Neuronal stem cell (in vitro differentiated cells): Measurements from ENCODE around the gene ATP6V1G2.
A peak's percentile ranks its signal among the peaks of the same experiment; 100 is the strongest.

Experiments used
- DNase-seq: peaks from one replicate; pipeline ENCODE4 v3.0.0-alpha.2; 2013; ENCODE audit warnings: low spot score
- H2AFZ ChIP-seq: one replicate; pipeline ENCODE4 v1.6.1; 2013; ENCODE audit warnings: mild to moderate bottlenecking, low read length, inconsistent platforms
- H2AK5ac ChIP-seq: 2 replicates; pipeline ENCODE4 v1.6.1; 2013; ENCODE audit warnings: low read depth, mild to moderate bottlenecking, inconsistent platforms, low read length, moderate library complexity, mixed read lengths
- H2BK120ac ChIP-seq: 2 replicates; pipeline ENCODE4 v1.6.1; 2013; ENCODE audit warnings: low read depth, mild to moderate bottlenecking, inconsistent platforms, low read length, moderate library complexity, mixed read lengths
- H2BK12ac ChIP-seq: one replicate; pipeline ENCODE4 v1.6.1; 2013; ENCODE audit warnings: low read length, inconsistent platforms
- H2BK15ac ChIP-seq: 2 replicates; pipeline ENCODE4 v1.6.1; 2013; ENCODE audit warnings: mild to moderate bottlenecking, low read length, inconsistent platforms, mixed read lengths
- H2BK5ac ChIP-seq: one replicate; pipeline ENCODE4 v1.6.1; 2013; ENCODE audit warnings: inconsistent platforms, mild to moderate bottlenecking, low read length, moderate library complexity
- H3K14ac ChIP-seq: one replicate; pipeline ENCODE4 v1.6.1; 2013; ENCODE audit warnings: low read length, inconsistent platforms
- H3K18ac ChIP-seq: 2 replicates; pipeline ENCODE4 v1.6.1; 2013; ENCODE audit warnings: low read length, inconsistent platforms
- H3K23ac ChIP-seq: 2 replicates; pipeline ENCODE4 v1.6.1; 2013; ENCODE audit warnings: low read depth, mild to moderate bottlenecking, mixed read lengths, low read length, inconsistent platforms; ENCODE audit not compliant: poor library complexity
- H3K27ac ChIP-seq: replicated peaks from 3 replicates; pipeline ENCODE4 v1.5.1; 2013; ENCODE audit warnings: low read length, inconsistent platforms
- H3K27me3 ChIP-seq, 3 experiments: 2 replicates each; pipeline ENCODE4 v1.6.1; 2013; ENCODE audit warnings: low read length in 3 of 3, mild to moderate bottlenecking in 2 of 3, inconsistent platforms in 1 of 3, low read depth in 1 of 3, mixed read lengths in 1 of 3, moderate library complexity in 1 of 3; ENCODE audit not compliant: control insufficient read depth in 3 of 3, insufficient read depth in 3 of 3
- H3K36me3 ChIP-seq, 2 donors: replicated peaks in 1 of 2; 2 replicates each; pipeline ENCODE4 v1.6.1; 2013; ENCODE audit warnings: low read length in 2 of 2; ENCODE audit not compliant: control insufficient read depth in 2 of 2, insufficient read depth in 2 of 2
- H3K4ac ChIP-seq: 2 replicates; pipeline ENCODE4 v1.6.1; 2013; ENCODE audit warnings: inconsistent platforms, mild to moderate bottlenecking, low read length, moderate library complexity
- H3K4me1 ChIP-seq, 2 donors: 1 replicate in 1 of 2; 2 replicates in 1 of 2; pipeline ENCODE4 v1.6.1; 2013; ENCODE audit warnings: low read length in 2 of 2, low read depth in 1 of 2; ENCODE audit not compliant: control insufficient read depth in 2 of 2, insufficient read depth in 1 of 2
- H3K4me2 ChIP-seq: one replicate; pipeline ENCODE4 v1.6.1; 2013; ENCODE audit warnings: mild to moderate bottlenecking, low read length, inconsistent platforms; ENCODE audit not compliant: insufficient read depth, poor library complexity, severe bottlenecking
- H3K4me3 ChIP-seq, 2 donors: 2 replicates each; pipeline ENCODE4 v1.5.1; 2013; ENCODE audit warnings: low read length in 2 of 2, mild to moderate bottlenecking in 2 of 2, inconsistent platforms in 1 of 2, moderate library complexity in 1 of 2
- H3K79me1 ChIP-seq: one replicate; pipeline ENCODE4 v1.6.1; 2013; ENCODE audit warnings: low read depth, mild to moderate bottlenecking, inconsistent platforms, low read length, moderate library complexity
- H3K9ac ChIP-seq: one replicate; pipeline ENCODE4 v1.6.1; 2013; ENCODE audit warnings: mild to moderate bottlenecking, low read depth, low read length, inconsistent platforms; ENCODE audit not compliant: poor library complexity
- H3K9me3 ChIP-seq, 2 donors: replicated peaks in 1 of 2; 2 replicates each; pipeline versions ENCODE3 to v1.6.1; 2013; ENCODE audit warnings: low read length in 2 of 2, mild to moderate bottlenecking in 2 of 2, inconsistent platforms in 1 of 2, low read depth in 1 of 2, mixed read lengths in 1 of 2, moderate library complexity in 1 of 2; ENCODE audit not compliant: control insufficient read depth in 2 of 2, insufficient read depth in 1 of 2
- H4K8ac ChIP-seq: one replicate; pipeline ENCODE4 v1.6.1; 2013; ENCODE audit warnings: low read depth, mild to moderate bottlenecking, inconsistent platforms, low read length, moderate library complexity
- H4K91ac ChIP-seq: one replicate; pipeline ENCODE4 v1.6.1; 2013; ENCODE audit warnings: low read length, low read depth, mild to moderate bottlenecking, inconsistent platforms; ENCODE audit not compliant: poor library complexity
- WGBS, 2 donors: extraction: QIAGEN DNeasy Blood & Tissue Kit; methylation state at CpG; one replicate each; pipeline ENCODE4 v1.1.7; 2013; ENCODE audit warnings: missing lambda C conversion rate in 2 of 2, mixed read lengths in 1 of 2; ENCODE audit not compliant: insufficient read length in 2 of 2, insufficient replicate concordance in 1 of 2; ENCODE audit errors: extremely low coverage in 2 of 2; 5-methylcytosine and 5-hydroxymethylcytosine counted together

Gene ATP6V1G2

GRCh38 chr6:31531162-31531561 lies 15.2 kb downstream of the ATP6V1G2 start:
- no peak overlapping the region for H2BK12ac ChIP-seq
- H3K79me1 ChIP-seq, result peaks cover 8% of the 10 kb centered on the region
- no peak overlapping the region for H3K27ac ChIP-seq
- H2BK120ac ChIP-seq, result no peak overlapping the region
- H4K91ac ChIP-seq, result no peak overlapping the region
- no peak overlapping the region for H3K23ac ChIP-seq
- H3K4me2 ChIP-seq, result no peak overlapping the region
- H2AFZ ChIP-seq, result no peak overlapping the region
- H3K36me3 ChIP-seq, result peaks cover 54 to 70% of the 10 kb centered on the region in 2 donors
- peaks cover 0 to 2% of the 10 kb centered on the region in 2 donors for H3K4me1 ChIP-seq
- H2BK15ac ChIP-seq, result no peak overlapping the region
- no peak overlapping the region for H3K14ac ChIP-seq
- no peak overlapping the region for H4K8ac ChIP-seq
- no peak for DNase-seq
- H3K4ac ChIP-seq, result no peak overlapping the region
- no peaks in the 10 kb centered on the region for H3K9me3 ChIP-seq
- H2BK5ac ChIP-seq, result no peak overlapping the region
- H2AK5ac ChIP-seq, result no peak overlapping the region
- no peak overlapping the region for H3K4me3 ChIP-seq
- WGBS, 2 donors, result no CpG with 5 or more reads among the region's 7 CpGs
- no peak overlapping the region for H3K18ac ChIP-seq
- no peaks in the 10 kb centered on the region for H3K27me3 ChIP-seq
- H3K9ac ChIP-seq, result no peak overlapping the region

DNA sequence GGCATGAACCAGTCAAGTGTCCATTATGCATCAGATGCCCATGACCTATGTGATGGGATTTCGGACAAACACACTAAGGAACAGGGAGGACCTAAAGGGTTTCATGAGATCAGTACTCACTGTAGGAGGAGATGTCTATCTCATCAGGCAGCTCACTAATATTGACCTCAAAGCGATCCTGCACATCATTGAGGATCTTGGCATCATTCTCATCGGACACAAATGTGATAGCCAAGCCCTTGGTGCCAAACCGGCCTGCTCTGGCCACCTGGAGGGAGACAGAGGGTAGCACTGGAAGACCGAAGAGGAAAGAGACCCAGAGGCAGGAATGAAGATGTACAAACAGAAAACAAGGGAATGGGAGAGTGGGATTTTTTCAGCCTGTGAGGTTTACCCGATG lies 15.7 kb downstream of the ATP6V1G2 start:
- no peak overlapping the region for H2BK5ac ChIP-seq
- H3K4me2 ChIP-seq, result no peak overlapping the region
- no peak overlapping the region for H3K14ac ChIP-seq
- H2AK5ac ChIP-seq, result no peak overlapping the region
- no peak overlapping the region for H2BK15ac ChIP-seq
- peaks cover 0 to 2% of the 10 kb centered on the region in 2 donors for H3K9me3 ChIP-seq
- no peak overlapping the region for H4K91ac ChIP-seq
- H3K23ac ChIP-seq, result no peak overlapping the region
- no peak overlapping the region for H2AFZ ChIP-seq
- no peak overlapping the region for H3K4me3 ChIP-seq
- peaks cover 8% of the 10 kb centered on the region for H3K79me1 ChIP-seq
- no peak for DNase-seq
- H3K27me3 ChIP-seq, result no peaks in the 10 kb centered on the region
- no peak overlapping the region for H3K4ac ChIP-seq
- no peak overlapping the region for H3K27ac ChIP-seq
- no peak overlapping the region for H3K9ac ChIP-seq
- peaks cover 50 to 64% of the 10 kb centered on the region in 2 donors for H3K36me3 ChIP-seq
- peaks cover 0 to 2% of the 10 kb centered on the region in 2 donors for H3K4me1 ChIP-seq
- H2BK120ac ChIP-seq, result no peak overlapping the region
- H4K8ac ChIP-seq, result no peak overlapping the region
- WGBS, 2 donors, result no CpG with 5 or more reads among the region's 6 CpGs
- H2BK12ac ChIP-seq, result no peak overlapping the region
- no peak overlapping the region for H3K18ac ChIP-seq

DNA sequence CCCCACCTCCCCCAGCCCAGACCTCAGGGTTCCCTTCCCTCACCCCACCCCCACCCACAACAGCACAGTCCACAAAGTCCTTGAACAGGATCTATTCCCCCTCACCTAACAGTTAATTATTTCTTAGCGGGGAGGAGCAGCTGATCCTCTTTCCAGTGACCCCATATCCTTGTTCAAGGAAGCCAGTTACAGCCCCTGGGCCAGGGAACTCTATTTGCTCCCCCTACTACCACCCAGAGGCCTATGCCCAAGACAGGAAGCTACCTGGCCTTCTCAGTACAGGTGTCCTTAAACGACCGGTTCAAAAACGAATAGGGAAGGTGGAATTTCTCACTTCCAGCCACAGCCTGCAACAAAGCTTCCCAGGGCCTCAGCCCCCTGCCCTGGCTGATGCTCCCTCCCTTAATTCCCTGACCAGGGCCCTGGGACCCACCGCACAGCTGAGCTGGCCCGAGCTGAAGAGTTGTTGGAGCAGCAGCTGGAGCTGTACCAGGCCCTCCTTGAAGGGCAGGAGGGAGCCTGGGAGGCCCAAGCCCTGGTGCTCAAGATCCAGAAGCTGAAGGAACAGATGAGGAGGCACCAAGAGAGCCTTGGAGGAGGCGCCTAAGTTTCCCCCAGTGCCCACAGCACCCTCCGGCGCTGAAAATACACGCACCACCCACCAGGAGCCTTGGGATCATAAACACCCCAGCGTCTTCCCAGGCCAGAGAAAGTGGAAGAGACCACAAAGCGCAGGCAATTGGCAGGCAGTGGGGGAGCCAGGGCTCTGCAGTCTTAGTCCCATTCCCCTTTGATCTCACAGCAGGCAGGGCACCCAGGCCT lies 16.9 kb downstream of the ATP6V1G2 start:
- no peak overlapping the region for H3K9ac ChIP-seq
- H3K23ac ChIP-seq, result no peak overlapping the region
- no peak overlapping the region for H3K4ac ChIP-seq
- H3K4me1 ChIP-seq, result peaks cover 0 to 2% of the 10 kb centered on the region in 2 donors
- H3K4me3 ChIP-seq, result no peak overlapping the region
- H2BK120ac ChIP-seq, result no peak overlapping the region
- DNase-seq, result no peak
- no peak overlapping the region for H2BK15ac ChIP-seq
- peak overlapping the region; percentile 42 for H2AK5ac ChIP-seq
- peaks cover under 1% of the 10 kb centered on the region for H3K79me1 ChIP-seq
- H3K27me3 ChIP-seq, result no peaks in the 10 kb centered on the region
- no peak overlapping the region for H3K27ac ChIP-seq
- H3K18ac ChIP-seq, result no peak overlapping the region
- peaks cover 0 to 2% of the 10 kb centered on the region in 2 donors for H3K9me3 ChIP-seq
- H2BK12ac ChIP-seq, result no peak overlapping the region
- no peak overlapping the region for H3K14ac ChIP-seq
- H2AFZ ChIP-seq, result no peak overlapping the region
- H4K91ac ChIP-seq, result no peak overlapping the region
- no CpG with 5 or more reads among the region's 12 CpGs for WGBS, 2 donors
- no peak overlapping the region for H4K8ac ChIP-seq
- peaks cover 39 to 53% of the 10 kb centered on the region in 2 donors for H3K36me3 ChIP-seq
- no peak overlapping the region for H2BK5ac ChIP-seq
- no peak overlapping the region for H3K4me2 ChIP-seq

DNA sequence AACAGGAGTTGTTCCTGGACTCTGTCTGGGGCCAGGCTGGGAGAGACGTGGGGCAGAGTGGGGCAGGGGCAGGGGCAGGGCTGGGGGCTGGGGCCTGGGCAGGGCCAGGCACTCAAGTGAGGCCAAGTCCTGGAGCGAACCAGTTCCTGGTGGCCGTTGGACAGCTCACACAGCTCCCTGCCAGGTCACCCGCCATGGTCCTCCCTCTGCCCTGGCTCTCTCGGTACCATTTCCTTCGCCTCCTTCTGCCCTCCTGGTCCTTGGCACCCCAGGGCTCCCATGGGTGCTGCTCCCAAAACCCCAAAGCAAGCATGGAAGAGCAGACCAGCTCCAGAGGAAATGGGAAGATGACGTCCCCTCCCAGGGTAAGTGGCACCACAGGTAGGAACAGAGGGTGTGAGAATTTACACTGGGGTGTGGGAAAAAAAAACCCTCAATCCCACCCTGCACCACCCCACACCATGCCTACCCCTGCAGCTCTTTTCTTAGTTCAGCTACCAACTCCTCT lies 17.5 kb downstream of the ATP6V1G2 start, which contains the start of gene MCCD1:
Gene MCCD1 (plus strand): TSS at position 142 of the 508 bp plus-strand sequence. CDS start 53 bp downstream, at position 195.
- Histone ChIP-seq H2AFZ (no peak within 1 kb of the TSS), H4K91ac (no peak within 1 kb of the TSS), H3K4me2 (no peak within 1 kb of the TSS), H3K4ac (no peak within 1 kb of the TSS), H3K27me3 (no peaks in the 10 kb centered on the region), H2BK15ac (no peak within 1 kb of the TSS), H3K79me1 (no peaks in the 10 kb centered on the region), H3K27ac (peak within 1 kb of the TSS; percentile 38), H3K4me1 (peaks cover 0 to 2% of the 10 kb centered on the region in 2 donors), H3K18ac (no peak within 1 kb of the TSS), H3K23ac (peak within 1 kb of the TSS; percentile 90), H3K4me3 (peak within 1 kb of the TSS in 1 of 2 donors; percentile 55), H2BK12ac (no peak within 1 kb of the TSS), H4K8ac (no peak within 1 kb of the TSS), H3K9ac (no peak within 1 kb of the TSS), H2AK5ac (peak within 1 kb of the TSS; percentile 42), H3K9me3 (peaks cover 0 to 2% of the 10 kb centered on the region in 2 donors), H3K36me3 (peaks cover 32 to 47% of the 10 kb centered on the region in 2 donors), H2BK120ac (no peak within 1 kb of the TSS), H2BK5ac (no peak within 1 kb of the TSS), H3K14ac (no peak within 1 kb of the TSS)
- DNase-seq, result no peak
- no CpG with 5 or more reads among the region's 7 CpGs for WGBS, 2 donors
